Spleen (tissue), 11 donors: ENCODE data around the gene HES4. TPM values are rescaled to one million over a fixed set of nuclear protein-coding genes. Genes with fewer than 3 reads are reported as not detected.
A peak's percentile ranks its signal among the peaks of the same experiment; 100 is the strongest.

Experiments
- DNase-seq: peaks from one replicate; pipeline ENCODE4 v3.0.0-alpha.2; 2020
- H3K27ac ChIP-seq, 8 donors: fragments of 200-600 bp; sonication (generic) in 7 of 8; 1 replicate in 4 of 8; 2 replicates in 4 of 8; pipeline versions ENCODE4 v1.5.0 to v1.8.0; 2016 to 2021; ENCODE audit warnings: inconsistent platforms in 4 of 8, mild to moderate bottlenecking in 4 of 8, moderate library complexity in 1 of 8
- H3K27me3 ChIP-seq, 7 donors: fragments of 200-600 bp; sonication (generic) in 6 of 7; replicated peaks in 1 of 7; 1 replicate in 4 of 7; 2 replicates in 3 of 7; pipeline versions ENCODE4 v1.5.0 to v1.8.0; 2016 to 2021; ENCODE audit warnings: inconsistent platforms in 3 of 7, mild to moderate bottlenecking in 1 of 7
- H3K36me3 ChIP-seq, 6 donors: fragments of 200-600 bp; sonication (generic) in 5 of 6; 1 replicate in 4 of 6; 2 replicates in 2 of 6; pipeline versions ENCODE4 v1.5.0 to v1.8.0; 2016 to 2021; ENCODE audit warnings: inconsistent platforms in 2 of 6
- H3K4me1 ChIP-seq, 6 donors: fragments of 200-600 bp; sonication (generic) in 5 of 6; 1 replicate in 3 of 6; 2 replicates in 3 of 6; pipeline versions ENCODE4 v1.5.0 to v1.8.0; 2016 to 2021; ENCODE audit warnings: inconsistent platforms in 3 of 6
- H3K4me3 ChIP-seq, 8 donors: fragments of 200-600 bp; sonication (generic) in 7 of 8; 1 replicate in 4 of 8; 2 replicates in 4 of 8; pipeline versions ENCODE4 v1.5.0 to v1.8.0; 2016 to 2021; ENCODE audit warnings: inconsistent platforms in 4 of 8, mild to moderate bottlenecking in 4 of 8, moderate library complexity in 2 of 8
- H3K9me3 ChIP-seq, 8 donors: fragments of 200-600 bp; sonication (generic) in 7 of 8; 1 replicate in 4 of 8; 2 replicates in 4 of 8; pipeline versions ENCODE4 v1.5.0 to v1.8.0; 2016 to 2021; ENCODE audit warnings: inconsistent platforms in 4 of 8
- POLR2A ChIP-seq, 3 donors: fragments of 450-650 bp; IDR thresholded peaks; one replicate each; pipeline ENCODE4 v1.5.1; 2017; ENCODE audit warnings: antibody characterized with exemption in 3 of 3, mild to moderate bottlenecking in 1 of 3
- POLR2AphosphoS5 ChIP-seq, 3 donors: sonication (generic); formaldehyde crosslinking; IDR thresholded peaks; one replicate each; pipeline ENCODE4 v1.5.1; 2017; ENCODE audit warnings: antibody characterized with exemption in 3 of 3
- WGBS, 5 donors: extraction: QIAGEN DNeasy Blood & Tissue Kit in 3 of 5; methylation state at CpG; one replicate each; pipeline versions ENCODE4 v1.1.5 to v1.1.7; 2013 to 2018; 5-methylcytosine and 5-hydroxymethylcytosine counted together
- intact Hi-C: fragments of 100-400 bp; cut with DNase I; formaldehyde crosslinking; loops from one replicate; pipeline ENCODE4 v1.15.0; 2023; ENCODE audit warnings: low total_unique reads
- polyA plus RNA-seq, 3 donors: library from polyadenylated mRNA; stranded (reverse); fragments of 200-250 nt; gene quantifications; one replicate each; pipeline ENCODE4 v1.2.1, GENCODE V29; 2013
- total RNA-seq, 7 donors: library from RNA; depleted of rRNA in 3 of 7; stranded (reverse); fragments of >200 nt in 3 of 7; fragmentation: NEBNext Ultra II Directional in 4 of 7; extraction: Animal tissue kit (Norgen Biotek cat#: 25700) in 4 of 7; gene quantifications; one replicate each; pipeline versions ENCODE4 v1.1.0 to v1.2.1, GENCODE V29; 2016 to 2021
- TF ChIP-seq, protein P1 (sequence below), 11 experiments: fragments of 200-600 bp in 7 of 11; fragments of 450-650 bp in 4 of 11; sonication (generic) in 4 of 11; IDR thresholded peaks in 8 of 11; conservative IDR thresholded peaks in 3 of 11; 1 replicate in 7 of 11; 2 replicates in 4 of 11; pipeline versions ENCODE4 v1.4.0 to v1.8.0; 2016 to 2021; ENCODE audit warnings: antibody characterized with exemption in 11 of 11, inconsistent platforms in 4 of 11, mild to moderate bottlenecking in 1 of 11
- donor health status: healthy with polysubstance abuse.
- donor health status: DM: no; HTN: no; CAD: no; lungs with moderate emphysema.
- donor health status: DM: no; HTN: no; CAD: no.
- donor health status: Bipolar disorder and iron deficiency.
- donor health status: healthy.
- donor health status: DM: no; HTN: no; CAD: no.
- donor health status: DM: yes; HTN: yes; CAD: no.

The HES4 gene
- total and polyA plus RNA-seq, 10 donors, result 3.8 to 64.3 (median 20.6) TPM

- peaks cover 6 to 100% (median 59%) of the 10 kb centered on the region in 7 donors for H3K27me3 ChIP-seq
- TF ChIP-seq POLR2A (IDR thresholded peaks at IDR 0.05), result no peak
- TF ChIP-seq, protein P1, sequence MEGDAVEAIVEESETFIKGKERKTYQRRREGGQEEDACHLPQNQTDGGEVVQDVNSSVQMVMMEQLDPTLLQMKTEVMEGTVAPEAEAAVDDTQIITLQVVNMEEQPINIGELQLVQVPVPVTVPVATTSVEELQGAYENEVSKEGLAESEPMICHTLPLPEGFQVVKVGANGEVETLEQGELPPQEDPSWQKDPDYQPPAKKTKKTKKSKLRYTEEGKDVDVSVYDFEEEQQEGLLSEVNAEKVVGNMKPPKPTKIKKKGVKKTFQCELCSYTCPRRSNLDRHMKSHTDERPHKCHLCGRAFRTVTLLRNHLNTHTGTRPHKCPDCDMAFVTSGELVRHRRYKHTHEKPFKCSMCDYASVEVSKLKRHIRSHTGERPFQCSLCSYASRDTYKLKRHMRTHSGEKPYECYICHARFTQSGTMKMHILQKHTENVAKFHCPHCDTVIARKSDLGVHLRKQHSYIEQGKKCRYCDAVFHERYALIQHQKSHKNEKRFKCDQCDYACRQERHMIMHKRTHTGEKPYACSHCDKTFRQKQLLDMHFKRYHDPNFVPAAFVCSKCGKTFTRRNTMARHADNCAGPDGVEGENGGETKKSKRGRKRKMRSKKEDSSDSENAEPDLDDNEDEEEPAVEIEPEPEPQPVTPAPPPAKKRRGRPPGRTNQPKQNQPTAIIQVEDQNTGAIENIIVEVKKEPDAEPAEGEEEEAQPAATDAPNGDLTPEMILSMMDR (IDR thresholded peaks at IDR 0.05 in 8 of 11, conservative IDR thresholded peaks at IDR 0.05 in 3 of 11), result no peak
- no peak for TF ChIP-seq POLR2AphosphoS5 (IDR thresholded peaks at IDR 0.05)
- H3K9me3 ChIP-seq, result no peaks in the 10 kb centered on the region
- peak overlapping the region in 1 of 8 donors; percentile 93 for H3K27ac ChIP-seq
- peak; percentile 64 for DNase-seq
- peaks cover 0 to 5% (median 0%) of the 10 kb centered on the region in 6 donors for H3K36me3 ChIP-seq
- intact Hi-C loops, result no loop called here
- H3K4me3 ChIP-seq, result peak overlapping the region in 7 of 8 donors; percentile 46 to 79 (median 54)
- WGBS, 5 donors, result 15 to 28% (median 18%) methylated on average over 21 to 75 of the region's 75 CpGs
- peaks cover 5 to 69% (median 50%) of the 10 kb centered on the region in 6 donors for H3K4me1 ChIP-seq
Observed at GRCh38 chr1:997993-998744, 1.7 kb downstream of the HES4 start.

GRCh38 chr1:997713-997992 lies 2.2 kb downstream of the HES4 start:
- no peak for DNase-seq
- no peak overlapping the region for H3K27ac ChIP-seq
- intact Hi-C loops, result no loop called here
- peak overlapping the region in 3 of 8 donors; percentile 8 to 54 (median 48) for H3K4me3 ChIP-seq
- peaks cover 6 to 98% (median 57%) of the 10 kb centered on the region in 7 donors for H3K27me3 ChIP-seq
- H3K36me3 ChIP-seq, result peaks cover 0 to 5% (median 0%) of the 10 kb centered on the region in 6 donors
- 55 to 65% (median 63%) methylated on average over 3 of the region's 3 CpGs for WGBS, 5 donors
- H3K9me3 ChIP-seq, result peaks cover 0 to under 1% (median 0%) of the 10 kb centered on the region in 8 donors
- H3K4me1 ChIP-seq, result peaks cover 5 to 69% (median 50%) of the 10 kb centered on the region in 6 donors
- TF ChIP-seq, protein P1 (IDR thresholded peaks at IDR 0.05 in 8 of 11, conservative IDR thresholded peaks at IDR 0.05 in 3 of 11), result no peak
- TF ChIP-seq POLR2A (IDR thresholded peaks at IDR 0.05), result no peak
- TF ChIP-seq POLR2AphosphoS5 (IDR thresholded peaks at IDR 0.05), result no peak

GRCh38 chr1:996851-997712 lies 2.8 kb downstream of the HES4 start:
- Histone ChIP-seq H3K27me3 (peaks cover 6 to 94% (median 57%) of the 10 kb centered on the region in 7 donors), H3K36me3 (peaks cover 0 to 5% (median 0%) of the 10 kb centered on the region in 6 donors), H3K4me1 (peaks cover 5 to 64% (median 48%) of the 10 kb centered on the region in 6 donors), H3K9me3 (peaks cover 0 to 6% (median 3%) of the 10 kb centered on the region in 8 donors), H3K4me3 (no peak overlapping the region), H3K27ac (no peak overlapping the region)
- TF ChIP-seq POLR2A (IDR thresholded peaks at IDR 0.05) (no peak), POLR2AphosphoS5 (IDR thresholded peaks at IDR 0.05) (no peak)
- TF ChIP-seq, protein P1 (IDR thresholded peaks at IDR 0.05 in 8 of 11, conservative IDR thresholded peaks at IDR 0.05 in 3 of 11), result no peak
- 43 to 51% (median 46%) methylated on average over 20 to 24 of the region's 24 CpGs for WGBS, 5 donors
- no peak for DNase-seq
- intact Hi-C loops, result no loop called here
